Activated CD4-positive, alpha-beta T cell treated with anti-CD3 and anti-CD28 coated beads for 36 hours (primary cell): ENCODE data around the gene KRTAP2-3. TPM values are rescaled to one million over a fixed set of nuclear protein-coding genes. Genes with fewer than 3 reads are reported as not detected.
A peak's percentile ranks its signal among the peaks of the same experiment; 100 is the strongest.
"Not testable (repeated sequence)": the region's sequence is repeated elsewhere in the genome, so short reads cannot be mapped to it uniquely, and the experiment has no call there.

ENCODE experiments used
- ATAC-seq: fragments of 200-7000 bp; cut with Tn5 transposase; one replicate; pipeline ENCODE4 v1.10.0; 2021; ENCODE audit warnings: mild to moderate bottlenecking, moderate library complexity
- CTCF ChIA-PET: fragments of 350-600 bp; sonication (Branson Sonifier 250); formaldehyde crosslinking; loops from one replicate; lab custom pipeline; 2021; ENCODE audit warnings: antibody characterized with exemption; lab: Charles Lee
- POLR2A ChIA-PET: fragments of 350-600 bp; sonication (Branson Sonifier 250); formaldehyde crosslinking; loops from one replicate; lab custom pipeline; 2021; ENCODE audit warnings: antibody characterized with exemption, inconsistent platforms; lab: Charles Lee
- DNase-seq: peaks from one replicate; pipeline ENCODE4 v3.0.0-alpha.2; 2020
- H3K27ac Mint-ChIP-seq: one replicate; pipeline ENCODE4 v1.8.0; 2021; ENCODE audit warnings: mixed read lengths
- H3K27me3 Mint-ChIP-seq: one replicate; pipeline ENCODE4 v1.8.0; 2021; ENCODE audit warnings: mixed read lengths
- H3K36me3 Mint-ChIP-seq: one replicate; pipeline ENCODE4 v1.8.0; 2021; ENCODE audit warnings: low read depth, mixed read lengths
- H3K4me1 Mint-ChIP-seq: one replicate; pipeline ENCODE4 v1.8.0; 2021; ENCODE audit warnings: mixed read lengths
- H3K4me3 Mint-ChIP-seq: one replicate; pipeline ENCODE4 v1.8.0; 2021; ENCODE audit warnings: mild to moderate bottlenecking, moderate library complexity, mixed read lengths
- H3K9me3 Mint-ChIP-seq: one replicate; pipeline ENCODE4 v1.8.0; 2021; ENCODE audit warnings: low read depth, mixed read lengths
- intact Hi-C, 2 experiments: fragments of 100-400 bp; cut with DNase I in 1 of 2; cut with micrococcal nuclease in 1 of 2; formaldehyde crosslinking; loops; one replicate each; pipeline versions ENCODE4 v1.14.2 to v1.15.1; 2022 to 2024; cut with DNase I, micrococcal nuclease
- total RNA-seq, 2 experiments: library from RNA; stranded (reverse); gene quantifications; one replicate each; pipeline ENCODE4 v1.2.3, GENCODE V29; 2021

The KRTAP2-3 gene
- total RNA-seq, 2 experiments from 2014 or later, result not detected

DNA sequence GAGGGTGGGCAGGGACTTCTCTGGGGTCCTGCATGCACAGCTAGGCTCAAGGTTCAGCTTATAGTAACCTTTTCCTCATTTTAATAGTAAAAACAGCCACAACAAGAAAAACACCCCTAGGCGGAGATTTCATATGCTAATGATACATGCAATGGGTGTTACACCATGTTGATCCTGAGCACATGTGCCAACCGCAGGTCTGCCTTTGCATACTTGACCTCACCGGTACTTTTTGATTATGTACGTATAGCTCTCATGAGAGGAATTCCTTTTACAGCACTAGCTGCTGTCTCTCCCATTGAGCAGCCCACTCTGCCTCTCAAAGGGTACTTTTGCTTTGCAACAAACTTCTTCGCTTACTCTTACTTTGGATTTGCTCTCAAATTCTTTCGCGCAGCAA lies 36.1 kb upstream of the KRTAP2-3 start:
- ChIA-PET CTCF (no interaction called here), POLR2A (no interaction called here)
- DNase-seq (no peak), ATAC-seq (no peak)
- H3K4me3 Mint-ChIP-seq, result no peak overlapping the region
- H3K4me1 Mint-ChIP-seq, result peaks cover 8% of the 10 kb centered on the region
- H3K27me3 Mint-ChIP-seq, result peaks cover 8% of the 10 kb centered on the region
- no peaks in the 10 kb centered on the region for H3K36me3 Mint-ChIP-seq
- no peak overlapping the region for H3K27ac Mint-ChIP-seq
- peaks cover 3% of the 10 kb centered on the region for H3K9me3 Mint-ChIP-seq
- intact Hi-C loops, result no loop called here

DNA sequence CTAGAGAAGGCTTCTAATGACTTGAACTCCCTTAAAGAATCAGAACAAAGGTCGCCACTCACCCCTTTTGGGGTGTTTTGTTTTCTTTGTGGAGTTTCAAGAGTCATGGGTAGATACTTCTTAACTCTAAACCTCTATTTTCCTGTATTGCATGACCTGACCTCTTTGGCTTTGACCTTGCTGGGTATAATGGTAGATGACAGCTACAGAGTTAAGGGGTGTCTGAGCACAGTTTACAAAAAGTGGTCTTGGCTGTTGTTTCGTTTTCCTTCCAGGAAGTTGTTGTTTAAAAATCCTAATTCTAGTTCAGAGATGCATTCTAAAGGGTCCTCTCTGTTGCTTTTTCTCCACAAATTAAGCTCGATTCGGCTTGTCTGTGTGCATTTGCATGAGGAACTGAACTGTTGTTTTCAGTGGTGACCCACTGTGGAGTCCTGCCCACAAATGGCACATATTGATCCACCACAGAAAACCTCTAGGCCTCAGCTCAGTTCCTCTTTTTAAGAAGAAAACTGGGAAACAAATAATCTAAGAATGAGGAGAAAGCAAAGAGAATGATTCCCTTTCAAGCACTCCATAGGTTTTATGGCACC lies 28.9 kb upstream of the KRTAP2-3 start:
- H3K4me1 Mint-ChIP-seq, intact Hi-C loops, H3K27me3 Mint-ChIP-seq, ATAC-seq, H3K27ac Mint-ChIP-seq, H3K36me3 Mint-ChIP-seq, DNase-seq, H3K9me3 Mint-ChIP-seq, POLR2A ChIA-PET, CTCF ChIA-PET, H3K4me3 Mint-ChIP-seq: not testable (repeated sequence)

DNA sequence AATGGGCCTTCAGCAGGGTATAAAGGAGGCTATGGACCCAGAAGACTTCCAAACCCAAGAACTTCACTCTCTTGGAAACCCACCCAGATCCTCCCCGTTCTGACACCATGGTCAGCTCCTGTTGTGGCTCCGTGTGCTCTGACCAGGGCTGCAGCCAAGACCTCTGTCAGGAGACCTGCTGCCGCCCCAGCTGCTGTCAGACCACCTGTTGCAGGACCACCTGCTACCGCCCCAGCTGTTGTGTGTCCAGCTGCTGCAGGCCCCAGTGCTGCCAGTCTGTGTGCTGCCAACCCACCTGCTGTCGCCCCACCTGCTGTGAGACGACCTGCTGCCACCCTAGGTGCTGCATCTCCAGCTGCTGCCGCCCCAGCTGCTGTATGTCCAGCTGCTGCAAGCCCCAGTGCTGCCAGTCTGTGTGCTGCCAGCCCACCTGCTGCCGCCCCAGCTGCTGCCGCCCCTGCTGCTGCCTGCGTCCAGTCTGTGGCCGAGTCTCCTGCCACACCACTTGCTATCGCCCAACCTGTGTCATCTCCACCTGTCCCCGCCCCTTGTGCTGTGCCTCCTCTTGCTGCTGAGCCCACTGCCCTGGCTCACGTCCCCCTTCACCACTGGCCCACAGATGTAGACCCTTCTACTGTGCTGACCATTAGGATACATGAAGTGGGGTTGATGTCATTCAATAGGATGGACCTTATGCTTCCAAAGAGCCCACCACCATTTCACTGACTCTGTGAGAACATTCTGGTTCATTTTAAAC lies 24.4 kb upstream of the KRTAP2-3 start, which contains the start of gene KRTAP4-7:
KRTAP4-7 (plus strand) TSS at position 51 of the 757 bp plus-strand sequence; CDS start at position 108, 57 bp downstream.
- CTCF ChIA-PET, H3K27ac Mint-ChIP-seq, H3K9me3 Mint-ChIP-seq, H3K4me1 Mint-ChIP-seq, DNase-seq, H3K4me3 Mint-ChIP-seq, H3K27me3 Mint-ChIP-seq, POLR2A ChIA-PET, H3K36me3 Mint-ChIP-seq, ATAC-seq: not testable (repeated sequence)
- intact Hi-C loops, result loop anchor here in 1 of 2 experiments (2.0 kb wide), 1 partner anchor 57 kb away; the partner anchor contains the start of gene KRTAP4-6

DNA sequence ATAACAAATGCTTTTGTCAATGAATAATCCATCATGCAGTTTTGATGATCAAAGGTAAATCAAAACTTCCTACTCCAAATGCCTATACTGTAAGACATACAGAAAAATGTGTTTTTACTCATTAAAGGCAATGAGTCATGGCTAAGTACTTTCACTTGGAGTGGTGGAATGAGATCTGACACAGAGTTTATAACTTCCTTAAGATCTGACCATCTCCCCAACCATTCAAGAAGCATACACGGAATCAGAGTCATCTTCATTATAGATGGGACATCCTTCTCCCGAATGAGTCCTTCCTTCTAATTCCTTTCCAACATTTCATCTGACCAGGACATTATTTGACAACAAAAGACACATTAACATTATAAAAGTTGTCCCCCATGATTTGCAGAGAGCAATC lies 23.5 kb upstream of the KRTAP2-3 start:
- H3K27ac Mint-ChIP-seq, H3K27me3 Mint-ChIP-seq, H3K9me3 Mint-ChIP-seq, intact Hi-C loops, H3K4me3 Mint-ChIP-seq, H3K36me3 Mint-ChIP-seq, DNase-seq, CTCF ChIA-PET, POLR2A ChIA-PET, H3K4me1 Mint-ChIP-seq: not testable (repeated sequence)
- peak; percentile 42 for ATAC-seq

DNA sequence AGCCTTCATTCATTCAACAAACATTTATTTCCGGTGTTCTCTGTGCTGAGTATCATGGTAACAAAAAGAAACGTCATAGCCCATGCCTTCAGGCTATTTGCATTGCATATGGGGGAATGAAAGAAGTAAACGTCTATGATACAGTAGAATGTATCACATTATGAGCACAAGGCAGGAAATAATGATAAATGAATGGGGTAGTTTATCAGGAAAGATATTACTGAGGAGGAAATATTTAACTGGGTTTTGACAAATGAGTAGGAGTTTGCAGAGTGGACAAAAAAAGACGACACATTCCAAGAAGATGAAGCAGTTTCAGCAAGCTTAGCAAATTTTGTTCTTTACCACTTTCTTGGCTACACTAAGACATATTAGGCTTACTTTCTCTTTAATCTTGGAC lies 22.7 kb upstream of the KRTAP2-3 start:
- no peaks in the 10 kb centered on the region for H3K9me3 Mint-ChIP-seq

DNA sequence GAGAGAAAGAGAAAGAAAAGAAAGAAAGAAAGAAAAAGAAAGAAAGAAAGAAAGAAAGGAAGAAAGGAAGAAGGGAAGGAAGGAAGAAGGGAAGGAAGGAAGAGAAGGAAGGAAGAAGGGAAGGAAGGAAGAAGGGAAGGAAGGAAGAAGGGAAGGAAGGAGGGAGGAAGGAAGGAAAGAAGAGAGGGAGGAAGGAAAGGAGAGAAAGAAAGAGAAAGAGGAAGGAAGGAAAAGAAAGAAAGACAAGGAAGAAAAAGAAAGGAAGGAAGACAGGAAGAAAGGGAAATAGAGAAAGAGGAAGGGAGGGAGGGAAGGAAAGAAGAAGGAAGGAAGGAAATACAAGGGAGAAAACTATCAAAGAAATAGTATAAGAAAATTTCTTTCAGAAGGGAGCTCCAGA lies 16.9 kb upstream of the KRTAP2-3 start:
- no peak for DNase-seq
- ChIA-PET POLR2A (no interaction called here), CTCF (no interaction called here)
- Mint-ChIP-seq H3K36me3 (no peaks in the 10 kb centered on the region), H3K27me3 (peaks cover 16% of the 10 kb centered on the region), H3K4me1 (no peaks in the 10 kb centered on the region), H3K9me3 (no peaks in the 10 kb centered on the region), H3K27ac (no peak overlapping the region), H3K4me3 (no peak overlapping the region)
- no peak for ATAC-seq
- intact Hi-C loops, result no loop called here

More for the DNA sequence above, 22.7 kb upstream of the KRTAP2-3 start:
- no peak overlapping the region for H3K27ac Mint-ChIP-seq
- ChIA-PET POLR2A (no interaction called here), CTCF (no interaction called here)
- H3K36me3 Mint-ChIP-seq, result no peaks in the 10 kb centered on the region
- ATAC-seq (no peak), DNase-seq (no peak)
- no peak overlapping the region for H3K4me3 Mint-ChIP-seq
- H3K27me3 Mint-ChIP-seq, result peaks cover 7% of the 10 kb centered on the region
- no peaks in the 10 kb centered on the region for H3K4me1 Mint-ChIP-seq
- intact Hi-C loops, result no loop called here

DNA sequence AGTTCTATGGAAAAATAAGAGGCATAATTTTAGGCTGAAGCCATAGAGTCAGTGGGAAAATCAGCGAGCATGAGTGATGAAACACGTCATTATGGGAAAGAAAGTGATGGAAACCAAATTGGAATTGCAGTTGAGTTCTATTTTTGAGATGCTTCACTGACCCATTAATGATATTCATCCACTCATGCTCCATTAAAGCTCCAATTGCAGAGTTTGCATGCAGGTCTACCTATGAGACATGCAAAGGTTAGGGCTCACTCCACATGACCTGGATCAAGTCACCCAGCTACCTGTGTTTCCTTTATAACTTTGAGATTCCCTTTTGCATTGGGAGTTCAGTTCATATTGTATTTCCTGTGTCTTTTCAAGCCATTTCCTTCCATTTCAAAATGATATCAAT lies 13.8 kb upstream of the KRTAP2-3 start:
- ChIA-PET CTCF (interaction anchor here (0.9 kb wide), 1 partner anchor 35 kb away, joined by 3 read pairs; no protein-coding TSS in a partner anchor), POLR2A (no interaction called here)
- Mint-ChIP-seq H3K36me3 (no peaks in the 10 kb centered on the region), H3K4me3 (no peak overlapping the region), H3K27me3 (peaks cover 16% of the 10 kb centered on the region), H3K4me1 (no peaks in the 10 kb centered on the region), H3K27ac (no peak overlapping the region), H3K9me3 (no peaks in the 10 kb centered on the region)
- no peak for DNase-seq
- intact Hi-C loops, result no loop called here
- no peak for ATAC-seq

DNA sequence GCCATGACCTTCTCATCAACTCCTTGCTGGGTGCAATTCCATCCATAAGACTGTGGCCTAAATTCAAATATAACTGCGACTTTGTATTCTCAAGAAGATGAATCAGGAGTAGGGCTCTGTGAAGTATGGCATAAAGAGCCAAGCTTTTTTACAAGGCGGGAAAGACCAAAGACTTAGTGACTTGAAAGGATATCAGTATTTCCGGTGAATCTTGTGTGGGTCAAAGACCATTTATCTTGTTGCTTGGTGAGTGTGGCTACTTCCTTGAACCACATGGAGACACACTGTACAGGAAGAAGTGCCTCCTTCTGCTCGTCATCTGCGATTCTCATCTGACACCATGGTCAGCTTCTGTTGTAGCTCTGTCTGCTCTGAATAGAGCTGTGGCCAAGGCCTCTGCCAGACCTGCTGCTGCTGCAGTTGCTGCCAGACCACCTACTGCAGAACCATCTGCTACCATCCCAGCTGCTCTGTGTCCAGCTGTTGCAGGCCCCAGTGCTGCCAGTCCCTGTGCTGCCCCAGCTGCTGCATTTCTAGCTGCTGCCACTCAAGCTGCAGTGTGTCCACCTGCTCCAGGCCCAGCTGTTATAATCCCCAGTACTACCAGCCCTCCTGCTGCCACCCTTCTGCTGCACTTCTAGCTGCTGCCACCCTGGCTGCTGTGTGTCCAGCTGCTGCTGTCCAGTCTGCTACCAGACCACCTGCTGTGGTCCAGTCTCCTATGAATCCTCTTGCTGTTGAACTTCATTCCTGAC lies 11.9 kb upstream of the KRTAP2-3 start:
- H3K9me3 Mint-ChIP-seq, result no peaks in the 10 kb centered on the region
- ATAC-seq (no peak), DNase-seq (no peak)
- H3K4me1 Mint-ChIP-seq, result no peaks in the 10 kb centered on the region
- H3K4me3 Mint-ChIP-seq, result no peak overlapping the region
- no peaks in the 10 kb centered on the region for H3K36me3 Mint-ChIP-seq
- POLR2A ChIA-PET, result no interaction called here
- no peak overlapping the region for H3K27ac Mint-ChIP-seq
- intact Hi-C loops, result no loop called here
- H3K27me3 Mint-ChIP-seq, result peaks cover 10% of the 10 kb centered on the region
- CTCF ChIA-PET, result interaction anchor here (1.1 kb wide), 1 partner anchor 117 kb away, joined by 5 read pairs; no protein-coding TSS in a partner anchor

DNA sequence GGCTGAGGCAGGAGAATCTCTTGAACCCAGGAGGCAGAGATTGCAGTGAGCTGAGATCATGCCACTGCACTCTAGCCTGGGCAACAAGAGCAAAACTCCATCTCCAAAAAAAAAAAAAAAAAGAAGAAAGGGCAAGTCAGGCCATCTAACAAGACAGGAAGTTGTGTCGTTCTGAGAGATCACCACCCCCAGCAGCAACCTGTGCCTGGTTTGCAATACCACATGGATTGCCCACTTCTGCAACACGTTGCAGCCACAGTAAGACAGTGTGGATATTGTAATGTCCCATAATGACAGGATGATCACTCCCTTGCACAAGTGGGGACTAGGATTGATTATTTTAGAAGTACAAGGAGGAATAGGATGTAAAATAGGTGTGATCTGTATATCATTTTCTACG lies 9.1 kb upstream of the KRTAP2-3 start:
- no peaks in the 10 kb centered on the region for H3K36me3 Mint-ChIP-seq
- H3K27ac Mint-ChIP-seq, result no peak overlapping the region
- intact Hi-C loops, result no loop called here

DNA sequence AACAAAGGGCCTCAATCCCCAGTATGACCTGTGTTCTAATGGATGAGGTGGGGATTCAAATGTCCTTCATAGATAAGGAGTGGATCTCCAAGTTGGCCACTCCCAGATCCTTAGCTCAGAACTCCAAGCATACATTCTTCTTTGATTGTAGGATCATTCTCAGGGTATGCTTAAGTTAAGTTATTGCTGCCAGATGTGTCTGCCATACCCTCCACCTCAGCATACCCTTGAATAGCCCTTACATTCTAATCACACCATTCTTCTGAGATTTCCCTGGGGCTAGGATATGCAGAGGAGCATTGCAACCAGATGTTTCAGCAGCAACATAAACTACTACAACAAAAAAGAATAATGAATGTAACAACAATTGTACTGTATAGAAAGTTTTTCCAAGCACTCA lies 7.4 kb upstream of the KRTAP2-3 start:
- H3K36me3 Mint-ChIP-seq, result no peaks in the 10 kb centered on the region
- H3K9me3 Mint-ChIP-seq, result no peaks in the 10 kb centered on the region
- H3K27ac Mint-ChIP-seq, result no peak overlapping the region
- ChIA-PET CTCF (no interaction called here), POLR2A (no interaction called here)
- no peak for DNase-seq
- ATAC-seq, result no peak
- intact Hi-C loops, result no loop called here
- H3K27me3 Mint-ChIP-seq, result peaks cover 2% of the 10 kb centered on the region
- no peaks in the 10 kb centered on the region for H3K4me1 Mint-ChIP-seq
- no peak overlapping the region for H3K4me3 Mint-ChIP-seq

More for the DNA sequence above, 9.1 kb upstream of the KRTAP2-3 start:
- H3K4me1 Mint-ChIP-seq, result no peaks in the 10 kb centered on the region
- no peak overlapping the region for H3K4me3 Mint-ChIP-seq
- POLR2A ChIA-PET, result no interaction called here
- CTCF ChIA-PET, result interaction anchor here (0.7 kb wide), 1 partner anchor 28 kb away, joined by 3 read pairs; the partner anchor contains the start of gene KRTAP1-1
- ATAC-seq, result no peak
- H3K27me3 Mint-ChIP-seq, result peaks cover 2% of the 10 kb centered on the region
- no peaks in the 10 kb centered on the region for H3K9me3 Mint-ChIP-seq
- no peak for DNase-seq

DNA sequence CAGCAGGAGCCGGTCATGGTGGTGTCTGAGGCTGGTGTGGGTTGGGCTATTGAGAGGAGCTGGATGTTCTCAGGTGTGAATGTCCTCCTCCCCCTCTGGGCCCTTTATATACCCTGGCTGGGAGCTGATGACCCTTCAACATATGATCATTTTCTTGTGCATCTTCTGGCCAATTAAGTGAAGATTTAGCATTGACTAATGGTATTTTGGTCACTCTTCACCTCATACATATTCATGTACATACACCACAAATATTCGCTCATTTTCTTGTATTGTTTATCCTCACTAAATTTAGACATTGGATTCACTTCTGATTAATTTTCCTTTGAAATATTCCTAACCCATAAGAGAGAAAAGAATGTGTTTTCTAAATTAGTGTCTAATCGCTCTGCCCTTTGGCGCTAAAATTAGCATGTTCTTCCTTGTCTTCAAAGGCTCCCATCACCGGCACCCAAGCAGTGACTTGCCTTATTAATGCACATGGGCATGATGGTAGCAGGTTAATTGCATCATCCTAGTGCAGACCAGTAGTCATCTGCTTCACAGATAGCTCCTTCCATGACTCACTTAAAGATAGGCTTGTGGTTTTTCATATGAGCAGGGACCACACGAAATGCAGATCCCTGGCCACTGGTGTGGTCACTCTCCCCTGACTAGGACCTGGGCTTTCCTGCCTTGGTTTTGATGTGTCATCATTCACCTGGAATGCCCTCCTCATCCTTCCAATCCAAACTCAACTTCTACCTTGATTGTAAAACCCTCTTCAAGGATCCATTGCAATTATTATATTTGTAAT lies 6.1 kb upstream of the KRTAP2-3 start, which contains the start of gene KRTAP2-4:
KRTAP2-4 (minus strand) TSS at position 51 of the 796 bp plus-strand sequence; CDS start at position 17, 34 bp downstream.
- POLR2A ChIA-PET, result no interaction called here
- CTCF ChIA-PET, result no interaction called here
- Mint-ChIP-seq H3K9me3 (no peaks in the 10 kb centered on the region), H3K4me1 (no peaks in the 10 kb centered on the region), H3K27ac (no peak within 1 kb of the TSS), H3K36me3 (no peaks in the 10 kb centered on the region), H3K4me3 (no peak within 1 kb of the TSS), H3K27me3 (peaks cover 4% of the 10 kb centered on the region)
- intact Hi-C loops, result no loop called here
- no peak for DNase-seq
- ATAC-seq, result no peak
